ENCODE data around the gene PROK1.
"Not testable (repeated sequence)": the region's sequence is repeated elsewhere in the genome, so short reads cannot be mapped to it uniquely, and the experiment has no call there.

PROK1 gene, protein sequence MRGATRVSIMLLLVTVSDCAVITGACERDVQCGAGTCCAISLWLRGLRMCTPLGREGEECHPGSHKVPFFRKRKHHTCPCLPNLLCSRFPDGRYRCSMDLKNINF

DNA sequence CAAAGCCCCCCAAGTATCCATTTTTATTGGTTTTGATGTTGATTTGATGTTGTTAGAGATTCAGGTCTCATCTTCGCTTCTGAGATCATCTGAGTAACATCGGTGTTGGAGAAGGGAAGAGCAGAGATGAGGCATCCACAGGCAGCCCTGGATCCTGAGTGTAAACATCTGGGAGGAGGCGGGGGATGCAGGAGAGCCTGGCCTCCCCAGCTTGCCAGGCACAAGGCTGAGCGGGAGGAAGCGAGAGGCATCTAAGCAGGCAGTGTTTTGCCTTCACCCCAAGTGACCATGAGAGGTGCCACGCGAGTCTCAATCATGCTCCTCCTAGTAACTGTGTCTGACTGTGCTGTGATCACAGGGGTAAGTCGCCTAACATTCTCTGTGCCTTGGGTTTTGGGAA is at the start of gene PROK1:
Gene PROK1, plus strand, starts transcription at position 221 of the 400 bp plus-strand sequence. Its CDS starts 68 bp downstream, at position 289.
- DNase-seq: no peak

DNA sequence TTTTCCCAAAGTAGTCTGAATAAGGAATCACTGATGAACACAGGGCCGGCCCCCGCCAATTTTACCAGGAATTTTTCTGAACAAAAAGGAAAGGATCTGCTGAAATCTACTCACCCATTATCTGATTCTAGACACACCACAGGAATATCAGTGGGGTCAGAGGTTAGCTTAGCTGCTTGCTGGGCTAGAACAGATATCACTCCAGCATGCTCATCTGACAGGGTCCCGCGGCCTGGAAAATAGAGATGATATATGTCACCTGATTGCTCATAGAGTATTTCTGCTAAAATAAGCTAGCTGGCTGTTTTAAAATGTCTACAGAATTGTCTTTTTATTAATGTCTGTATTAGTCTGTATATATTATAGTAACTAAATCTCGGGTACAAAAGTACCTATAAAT is 47.1 kb upstream of the PROK1 start:
- no peak for DNase-seq

DNA sequence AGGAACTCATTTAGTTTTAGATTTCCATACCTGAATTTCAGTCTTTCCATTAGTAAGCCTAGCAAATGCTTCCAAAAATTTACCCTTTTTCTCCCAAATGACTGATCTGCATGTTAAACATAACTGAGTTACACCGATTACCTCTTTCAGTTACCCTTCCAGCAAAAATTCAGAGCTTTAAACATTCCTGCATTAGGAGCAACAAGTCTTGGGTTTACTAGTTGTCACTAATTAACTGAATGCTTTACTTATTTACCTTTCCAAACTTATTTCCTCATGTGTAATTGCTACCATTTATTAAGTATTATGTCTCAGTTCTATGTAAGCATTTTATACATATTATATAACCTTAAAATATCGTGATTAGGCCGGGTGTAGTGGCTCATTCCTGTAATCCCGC is 46.5 kb upstream of the PROK1 start:
- no peak for DNase-seq

DNA sequence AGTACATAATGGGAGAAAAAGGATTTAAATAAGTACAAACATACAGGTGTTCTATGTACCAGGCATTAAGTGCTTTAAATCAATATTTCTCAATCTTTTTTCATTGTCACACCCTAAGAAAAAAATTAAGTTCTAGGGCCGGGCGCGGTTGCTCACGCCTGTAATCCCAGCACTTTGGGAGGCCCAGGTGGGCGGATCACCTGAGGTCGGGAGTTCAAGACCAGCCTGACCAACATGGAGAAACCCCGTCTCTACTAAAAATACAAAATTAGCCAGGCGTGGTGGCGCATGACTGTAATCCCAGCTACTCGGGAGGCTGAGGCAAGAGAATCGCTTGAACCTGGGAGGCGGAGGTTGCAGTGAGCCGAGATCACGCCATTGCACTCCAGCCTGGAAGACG is 44.5 kb upstream of the PROK1 start:
- not testable (repeated sequence) for DNase-seq

DNA sequence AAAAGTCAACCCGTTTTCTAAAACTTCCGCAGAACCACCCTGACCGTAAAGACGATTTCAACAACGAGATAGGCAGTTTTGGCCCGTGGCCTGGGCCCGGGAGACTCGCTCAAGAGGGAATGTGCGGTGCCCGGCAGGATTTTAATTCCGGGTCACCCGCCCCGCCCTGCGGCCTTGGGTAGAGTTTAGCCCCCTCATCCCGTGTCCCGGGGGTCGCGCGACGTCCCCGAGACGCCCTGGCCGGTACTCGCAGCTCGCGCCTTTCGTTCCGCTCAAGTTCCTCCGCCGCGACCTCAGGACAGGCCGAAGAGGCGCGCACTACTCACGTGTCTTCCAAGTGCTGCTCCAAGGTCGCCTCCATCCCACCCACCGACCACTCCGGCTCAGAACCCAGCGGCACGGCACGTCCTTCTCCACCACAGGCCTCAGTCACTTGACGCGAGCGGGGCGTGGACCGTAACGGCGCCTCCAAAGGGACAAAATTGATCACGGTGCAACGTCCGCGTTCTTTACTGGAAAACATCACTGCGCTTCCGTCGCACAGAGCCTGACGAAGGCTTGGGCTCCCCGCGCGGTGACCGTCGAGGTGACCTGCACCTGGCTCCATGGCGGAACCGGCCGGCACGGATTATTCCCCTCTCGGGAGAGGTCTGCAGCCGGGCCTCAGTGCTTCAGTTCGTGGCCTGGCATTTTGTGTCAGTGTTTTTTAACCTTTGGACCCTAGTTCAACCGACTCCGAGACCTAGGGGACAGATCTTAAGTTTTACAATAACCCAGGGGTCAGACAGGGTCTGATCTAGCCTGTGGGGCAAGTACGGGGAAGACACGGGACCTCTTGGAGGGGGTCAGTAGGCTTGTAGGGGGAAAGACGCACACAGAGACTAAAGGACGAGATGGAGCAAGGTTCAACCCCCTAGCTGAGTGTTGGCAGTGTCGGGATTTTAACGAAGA is 43.4 kb upstream of the PROK1 start, which contains the start of gene LAMTOR5:
Gene LAMTOR5, minus strand, starts transcription at position 435 of the 951 bp plus-strand sequence. Its CDS starts 74 bp downstream, at position 361.
- DNase-seq: peak; percentile 80

DNA sequence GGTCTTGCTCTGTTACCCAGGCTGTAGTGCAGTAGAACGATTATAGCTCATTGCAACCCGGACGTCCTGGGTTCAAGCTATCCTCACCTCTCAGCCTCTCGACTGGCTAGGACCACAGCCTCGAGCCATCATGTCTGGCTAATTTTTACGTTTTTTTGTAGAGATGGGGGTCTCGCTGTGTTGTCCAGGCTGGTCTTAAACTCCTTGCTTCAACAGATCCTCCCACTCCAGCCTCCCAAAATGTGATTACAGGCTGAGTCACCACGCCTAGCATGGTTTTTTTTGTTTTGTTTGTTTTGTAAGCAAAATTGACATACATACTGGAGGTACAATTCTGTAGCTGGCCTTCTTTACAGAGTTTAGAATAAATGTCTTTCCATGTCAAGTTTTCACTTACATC is 42.5 kb upstream of the PROK1 start:
- DNase-seq: no peak

DNA sequence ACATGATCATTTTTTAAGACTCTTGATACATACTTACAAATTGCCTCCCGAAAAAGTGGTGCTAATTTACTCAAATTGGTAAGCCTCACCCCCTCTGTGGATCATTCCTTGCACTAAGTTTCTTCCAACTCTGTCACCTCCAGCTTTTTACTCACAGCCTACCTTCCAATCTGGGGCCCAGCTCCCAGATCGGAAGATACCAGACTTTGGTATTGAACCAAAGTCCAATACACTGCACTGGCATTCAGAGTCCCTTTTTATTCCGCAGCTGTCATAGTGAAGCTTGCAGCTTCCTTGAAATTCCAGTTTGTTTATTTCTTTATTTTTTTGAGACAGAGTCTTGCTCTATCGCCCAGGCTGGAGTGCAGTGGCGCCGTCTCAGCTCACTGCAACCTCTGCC is 41.6 kb upstream of the PROK1 start:
- DNase-seq: no peak

DNA sequence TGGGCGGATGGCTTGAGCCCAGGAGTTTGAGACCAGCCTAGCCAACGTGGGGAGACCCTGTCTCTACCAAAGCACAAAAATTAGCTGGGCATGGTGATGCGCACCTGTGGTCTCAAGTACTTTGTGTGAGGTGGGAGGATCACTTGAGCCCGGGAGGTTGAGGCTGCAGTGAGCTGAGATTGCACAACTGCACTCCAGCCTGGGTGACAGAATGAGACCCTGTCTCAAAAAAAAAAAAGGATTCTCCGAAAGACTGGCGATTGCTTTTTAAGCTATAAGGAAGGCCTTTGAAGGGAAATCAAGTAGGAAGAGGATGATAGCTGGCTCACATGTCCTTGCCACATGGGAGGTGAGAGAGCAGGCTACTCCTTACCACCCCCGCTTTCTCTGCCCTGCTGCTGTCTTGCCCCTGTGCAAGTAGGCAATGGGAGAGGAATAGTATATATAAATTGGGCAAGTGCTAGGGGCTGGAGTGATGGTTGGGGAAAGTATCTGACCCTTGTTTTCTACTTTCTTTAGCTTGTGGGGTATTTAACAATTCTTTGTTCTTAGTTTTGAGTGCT is 39.7 kb upstream of the PROK1 start:
- no peak for DNase-seq

DNA sequence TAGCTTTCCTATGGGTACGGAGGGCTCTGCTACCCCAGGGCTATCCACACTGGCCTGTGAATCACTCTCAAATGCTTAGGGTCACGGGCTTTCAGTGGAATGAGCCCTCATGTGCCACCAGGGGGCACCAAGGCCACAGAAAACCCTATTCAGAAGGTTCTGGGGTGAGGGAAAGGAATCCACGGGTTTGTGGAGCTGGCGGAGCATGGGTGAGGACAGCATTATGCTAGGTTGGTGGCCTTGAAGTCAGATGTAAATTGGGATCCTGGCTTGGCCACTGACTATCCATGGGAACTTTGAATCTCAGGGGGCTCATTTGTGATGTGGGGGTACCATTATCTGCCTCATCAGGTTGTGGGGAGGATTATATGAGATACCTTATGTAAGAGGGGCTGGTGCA is 38.4 kb upstream of the PROK1 start:
- DNase-seq: peak; percentile 55

DNA sequence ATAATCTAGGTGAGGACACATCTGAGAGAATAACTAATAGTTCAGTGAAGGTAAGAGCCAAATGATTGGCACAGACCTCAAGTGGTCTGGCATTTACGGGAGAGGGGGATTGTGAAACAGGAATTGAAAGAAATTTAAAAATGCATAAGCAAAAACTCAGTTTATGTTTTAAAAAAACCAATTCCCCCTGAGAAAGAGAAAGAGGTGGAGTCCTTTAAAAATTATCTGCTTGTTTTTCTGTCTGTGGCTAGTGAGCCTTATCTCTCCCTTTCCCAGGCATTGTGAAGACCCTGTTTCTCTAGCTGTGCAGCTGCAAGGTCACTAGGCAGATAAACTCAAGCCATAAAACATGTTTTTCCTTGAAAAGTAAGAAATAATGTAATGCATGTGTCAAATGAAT is 37.9 kb upstream of the PROK1 start:
- not testable (repeated sequence) for DNase-seq

DNA sequence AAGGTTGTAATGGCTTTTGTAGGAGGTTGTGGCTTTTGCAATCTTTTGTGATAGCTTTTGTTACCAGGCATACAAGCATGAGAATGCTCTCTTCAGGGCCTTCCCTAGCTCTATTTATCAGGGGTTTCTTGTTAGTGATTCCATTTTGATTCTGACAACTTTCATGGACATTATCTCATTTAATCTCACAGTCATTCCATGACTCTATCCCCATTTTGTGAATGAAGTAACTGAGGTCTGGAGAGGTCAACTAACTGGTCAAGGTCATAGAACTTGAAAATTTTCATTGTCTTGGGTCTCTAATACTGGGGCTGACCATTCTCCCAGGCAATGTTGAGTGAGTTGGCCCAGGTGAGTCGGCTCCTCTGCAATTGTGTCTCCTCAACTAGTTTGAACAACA is 32.2 kb upstream of the PROK1 start:
- no peak for DNase-seq

DNA sequence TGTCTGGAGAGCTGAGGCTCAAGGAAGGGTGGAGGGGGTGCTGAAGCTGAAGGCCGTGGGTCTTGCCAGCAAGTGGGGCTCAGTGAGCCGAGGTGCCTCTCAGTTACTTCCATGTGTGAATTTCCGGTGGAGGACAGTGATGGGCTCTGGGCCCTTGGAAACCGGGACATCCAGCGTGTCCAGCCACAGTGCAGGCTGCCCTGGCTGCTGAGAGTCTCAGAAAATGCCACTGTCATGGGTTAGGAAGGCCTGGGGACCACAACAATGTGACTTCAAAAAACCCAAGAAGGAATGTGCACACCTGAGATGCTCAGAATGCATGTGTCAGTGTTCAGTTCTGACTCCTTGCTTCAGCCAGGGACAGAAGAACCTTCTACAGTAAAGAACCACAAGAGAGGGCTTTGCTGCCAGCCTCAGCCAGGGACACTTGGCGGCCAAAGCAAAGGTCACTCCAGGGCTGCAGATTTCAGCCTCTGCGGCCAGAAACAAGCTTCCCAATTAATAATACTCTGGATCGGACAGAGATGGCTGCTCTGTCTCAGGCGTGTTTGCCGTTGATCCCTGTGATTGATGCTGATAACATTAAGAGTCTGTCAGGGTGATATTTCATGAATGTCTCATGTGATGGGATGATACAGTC is 30.8 kb upstream of the PROK1 start:
- no peak for DNase-seq

DNA sequence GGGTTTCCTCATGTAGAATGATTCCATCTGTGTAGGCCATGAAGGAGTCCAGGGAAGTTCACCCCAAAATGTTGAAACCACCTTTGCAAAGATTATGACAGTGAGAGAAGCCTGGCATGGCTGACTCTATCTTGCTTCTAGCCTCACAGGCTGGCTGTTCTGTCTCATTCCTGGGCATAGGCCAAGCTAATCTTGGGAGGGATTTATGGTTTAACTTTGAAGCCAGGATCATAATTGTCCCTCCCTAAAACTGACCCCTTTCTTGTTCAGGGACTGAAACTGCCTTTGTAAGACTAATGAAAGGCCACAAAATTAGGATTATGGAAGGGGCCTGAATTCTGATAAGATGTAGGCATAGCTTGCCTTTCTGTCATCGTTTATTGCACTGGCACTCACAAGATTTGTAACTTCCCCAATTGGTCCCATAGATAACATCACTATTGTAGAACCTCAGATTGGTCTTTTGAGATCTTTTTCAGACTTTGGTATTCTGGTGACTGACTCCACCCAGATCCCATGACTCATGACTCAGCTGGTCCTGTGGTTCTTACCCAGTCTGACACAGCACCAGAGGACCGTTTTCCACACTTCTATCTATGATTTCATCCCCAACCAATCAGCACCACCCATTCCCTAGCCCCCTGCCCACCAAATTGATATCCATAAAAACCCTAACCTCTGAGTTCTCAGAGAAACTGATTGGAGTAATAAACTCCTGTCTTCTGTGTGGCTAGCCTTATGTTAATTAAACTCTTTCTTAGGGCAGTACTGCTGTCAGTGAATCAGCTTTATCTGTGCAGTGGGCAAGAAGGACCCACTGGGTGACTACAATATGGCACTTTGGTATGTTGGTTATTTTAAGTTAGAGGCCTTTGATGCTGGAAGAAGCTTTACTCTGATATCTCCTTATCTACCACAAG is 29.8 kb upstream of the PROK1 start:
- no peak for DNase-seq

DNA sequence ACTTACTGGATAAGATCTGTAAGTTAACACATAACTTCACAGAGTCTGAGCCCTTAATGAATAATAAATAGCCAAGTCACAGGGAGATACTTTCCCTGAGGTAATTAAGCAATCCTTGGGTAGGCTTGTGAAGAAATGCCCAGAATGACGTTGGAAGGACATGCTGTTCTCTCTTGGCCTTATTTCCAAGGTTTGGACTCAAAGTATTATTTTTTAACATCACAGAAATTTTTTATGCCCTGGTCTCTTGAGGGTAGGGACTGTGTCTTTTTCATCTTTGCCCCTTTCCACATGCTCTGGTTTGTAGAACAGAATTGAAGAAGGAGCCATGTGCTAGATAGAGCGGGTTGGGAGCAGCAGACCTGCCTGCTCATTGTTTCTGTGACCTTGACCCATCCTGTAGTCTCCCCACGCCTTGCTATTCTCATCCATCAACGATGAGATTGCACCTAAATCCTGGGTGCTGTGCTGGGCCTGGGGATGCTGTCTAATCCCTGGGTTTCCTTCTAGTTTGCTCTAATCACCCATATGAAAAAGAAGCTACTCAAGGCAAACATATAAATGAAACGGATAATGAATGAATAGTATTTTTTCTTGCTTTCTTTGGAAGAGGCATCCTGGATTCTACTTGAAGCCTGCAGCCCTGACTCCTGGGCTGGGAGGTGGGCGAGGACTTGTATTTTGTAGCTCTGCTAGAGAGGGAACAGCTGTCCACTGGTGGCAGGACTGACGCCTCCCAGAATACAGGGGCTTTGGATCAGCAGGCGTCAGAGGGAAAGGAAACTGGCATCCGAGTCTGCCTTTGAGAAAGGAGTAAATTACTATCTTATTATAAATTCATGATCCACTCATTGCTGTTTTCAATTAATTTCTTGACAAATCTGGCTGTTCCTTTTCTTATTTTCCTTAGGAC is 26.0 kb upstream of the PROK1 start:
- DNase-seq: no peak

DNA sequence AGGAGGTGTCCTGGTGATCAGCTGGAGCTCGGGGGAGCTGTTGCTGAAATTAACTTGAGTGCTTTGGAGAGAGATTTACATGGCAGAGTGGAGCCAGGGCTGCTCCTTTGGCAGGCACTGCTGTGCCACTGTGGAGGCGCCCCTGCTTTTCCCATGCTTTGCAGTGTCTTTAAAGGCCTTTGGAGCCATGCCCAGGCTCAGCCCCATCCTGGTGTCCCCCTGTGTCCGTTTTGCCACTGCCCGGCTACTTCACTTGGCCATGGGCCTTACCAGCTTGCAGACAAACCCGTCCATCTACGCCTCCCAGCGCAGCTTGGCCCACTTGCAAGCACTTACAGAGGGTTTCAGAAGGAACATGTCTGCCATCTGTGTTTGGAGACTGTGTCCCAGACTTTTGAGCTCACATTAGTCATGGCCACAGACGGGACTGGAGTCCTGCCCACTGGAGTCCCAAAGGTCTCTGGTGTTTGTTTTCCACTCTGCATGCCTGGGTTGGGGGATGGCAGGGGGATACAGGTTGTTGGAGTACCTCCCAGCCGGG is 25.3 kb upstream of the PROK1 start:
- DNase-seq: no peak

DNA sequence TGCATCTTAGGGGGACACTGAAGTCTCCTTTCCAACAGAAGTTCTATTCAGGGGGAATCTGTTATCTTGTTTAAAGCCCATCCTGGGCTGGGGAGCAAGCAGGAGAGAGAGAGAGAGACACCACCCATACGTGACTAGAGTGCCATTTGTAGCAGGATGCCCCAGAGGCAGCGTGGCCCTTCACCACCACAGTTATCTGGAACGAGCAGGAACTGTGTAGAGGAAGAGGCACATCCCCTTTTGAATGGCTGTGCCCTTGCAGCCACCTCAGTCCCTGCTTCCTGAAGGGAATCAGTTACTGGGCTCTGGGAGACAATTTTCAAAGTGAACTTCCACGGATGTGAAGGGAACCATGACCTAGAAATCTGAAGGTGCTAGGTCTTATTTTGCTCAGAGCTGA is 24.1 kb upstream of the PROK1 start:
- DNase-seq: no peak

DNA sequence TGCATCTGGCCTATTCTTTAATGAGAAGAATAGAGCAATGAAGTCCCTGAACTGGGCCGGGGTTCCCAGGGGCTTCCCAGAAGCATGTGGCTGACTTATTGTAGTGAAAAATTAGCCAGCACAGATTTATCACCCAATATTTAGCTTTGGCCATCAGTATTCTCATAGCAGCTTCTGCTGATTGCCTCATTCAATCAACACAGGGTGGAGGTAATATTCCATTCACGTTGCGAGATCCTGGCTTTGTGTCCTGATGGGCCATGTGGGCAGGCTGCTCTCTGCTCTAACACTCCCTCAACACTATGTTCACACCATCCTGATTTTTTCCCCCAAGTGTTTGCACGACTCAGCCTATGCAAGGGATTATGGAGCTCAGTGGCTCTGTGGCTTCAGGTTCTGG is 22.0 kb upstream of the PROK1 start:
- DNase-seq: no peak

DNA sequence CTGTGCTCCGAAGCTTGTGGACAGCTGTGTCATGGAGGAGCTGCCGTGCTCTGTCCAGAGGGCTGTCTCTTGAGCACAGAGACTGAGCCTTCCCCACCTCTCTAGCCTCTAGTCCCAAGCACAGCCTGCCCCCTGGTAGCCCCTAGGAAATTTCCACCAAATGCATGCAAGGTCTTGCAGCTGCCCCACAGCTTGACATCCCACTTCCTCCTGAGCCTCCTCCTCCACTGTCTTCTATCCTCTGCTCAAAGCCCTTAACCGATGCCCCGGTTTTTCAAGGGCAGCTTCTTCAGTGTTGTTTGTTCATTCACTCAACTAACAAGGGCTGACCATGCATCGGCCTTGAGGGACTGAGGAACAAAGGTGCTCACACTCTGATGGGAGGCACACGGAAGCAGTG is 20.6 kb upstream of the PROK1 start:
- no peak for DNase-seq

DNA sequence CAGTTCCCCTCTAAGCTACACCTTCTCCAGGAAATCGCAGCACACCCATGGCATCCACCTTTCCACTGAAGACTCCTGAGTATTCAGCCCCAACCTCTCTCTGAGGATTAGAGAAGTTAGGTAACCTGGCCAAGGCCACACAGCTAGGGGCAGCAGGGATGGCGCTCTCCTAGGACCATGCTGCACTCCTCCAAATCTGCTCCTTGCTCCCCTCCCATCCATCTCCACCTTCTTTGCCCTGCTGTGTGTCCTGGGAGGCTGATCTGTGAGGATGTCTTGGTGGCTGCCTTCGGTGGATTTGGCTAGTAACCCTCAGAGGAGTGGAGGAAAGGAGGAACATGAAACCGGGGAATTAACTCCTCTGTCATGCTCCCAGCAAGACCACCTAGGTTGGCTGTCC is 20.0 kb upstream of the PROK1 start:
- DNase-seq: no peak

DNA sequence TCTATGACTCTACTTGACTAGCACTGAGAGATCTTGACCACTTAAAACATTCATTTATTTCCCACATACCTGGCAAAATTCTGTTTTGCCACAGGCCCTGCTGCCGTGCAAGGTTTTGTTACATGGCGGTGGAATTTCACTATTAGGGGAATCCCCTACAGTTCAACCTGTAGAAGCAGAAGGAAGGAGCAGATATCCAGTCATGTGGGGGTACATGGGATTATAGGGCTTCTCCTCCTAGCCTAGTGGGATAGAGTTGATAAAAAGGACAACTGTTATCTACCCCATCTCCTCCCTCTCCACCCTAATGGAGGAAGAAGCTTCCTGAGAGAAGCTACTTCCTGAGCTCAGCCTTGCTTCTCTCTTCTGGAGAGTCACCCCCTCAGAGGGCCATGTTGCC is 17.7 kb upstream of the PROK1 start:
- no peak for DNase-seq

DNA sequence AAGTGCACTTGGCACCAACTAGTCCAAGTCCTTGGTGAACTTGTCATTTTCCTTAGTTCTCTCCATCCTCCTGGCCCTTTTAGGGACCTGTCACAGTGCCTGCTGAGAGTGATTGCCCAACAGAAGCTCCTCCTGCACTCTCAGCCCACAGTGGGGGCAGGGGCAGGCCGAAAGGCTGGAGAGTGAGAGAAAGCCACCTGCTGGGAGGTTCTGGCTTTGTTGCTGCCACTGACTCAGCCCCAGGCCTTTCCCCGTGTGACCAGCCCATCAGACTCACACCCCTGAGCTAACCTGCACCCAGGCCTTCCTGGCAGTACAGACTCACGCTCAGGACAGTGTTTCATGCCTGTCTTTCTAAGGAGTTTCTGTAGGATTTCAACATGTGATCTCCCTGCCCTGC is 17.1 kb upstream of the PROK1 start:
- peak; percentile 63 for DNase-seq
